ENCODE results near the gene EBF4.

Gene EBF4

DNA sequence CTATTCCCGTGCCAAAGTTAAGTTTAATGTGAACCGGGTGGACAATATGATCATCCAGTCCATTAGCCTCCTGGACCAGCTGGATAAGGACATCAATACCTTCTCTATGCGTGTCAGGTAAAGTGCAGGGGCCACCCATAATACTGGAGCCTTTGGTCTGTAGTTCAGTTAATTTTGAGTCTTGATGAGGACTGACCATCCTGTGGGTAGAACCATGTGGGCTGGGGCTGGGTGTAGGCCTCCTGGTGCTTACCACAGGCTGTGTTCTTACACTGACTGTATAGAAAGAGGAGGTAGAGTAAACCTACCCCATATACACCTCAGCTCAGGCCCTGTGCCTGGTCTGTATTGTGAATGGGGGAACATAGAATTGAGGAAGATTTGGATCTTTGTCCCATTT lies 37.7 kb upstream of the EBF4 start:
- H3K4me3 ChIP-seq (ENCODE audit: low read depth, low read length), result no peak overlapping the region
- TF ChIP-seq, protein P1, sequence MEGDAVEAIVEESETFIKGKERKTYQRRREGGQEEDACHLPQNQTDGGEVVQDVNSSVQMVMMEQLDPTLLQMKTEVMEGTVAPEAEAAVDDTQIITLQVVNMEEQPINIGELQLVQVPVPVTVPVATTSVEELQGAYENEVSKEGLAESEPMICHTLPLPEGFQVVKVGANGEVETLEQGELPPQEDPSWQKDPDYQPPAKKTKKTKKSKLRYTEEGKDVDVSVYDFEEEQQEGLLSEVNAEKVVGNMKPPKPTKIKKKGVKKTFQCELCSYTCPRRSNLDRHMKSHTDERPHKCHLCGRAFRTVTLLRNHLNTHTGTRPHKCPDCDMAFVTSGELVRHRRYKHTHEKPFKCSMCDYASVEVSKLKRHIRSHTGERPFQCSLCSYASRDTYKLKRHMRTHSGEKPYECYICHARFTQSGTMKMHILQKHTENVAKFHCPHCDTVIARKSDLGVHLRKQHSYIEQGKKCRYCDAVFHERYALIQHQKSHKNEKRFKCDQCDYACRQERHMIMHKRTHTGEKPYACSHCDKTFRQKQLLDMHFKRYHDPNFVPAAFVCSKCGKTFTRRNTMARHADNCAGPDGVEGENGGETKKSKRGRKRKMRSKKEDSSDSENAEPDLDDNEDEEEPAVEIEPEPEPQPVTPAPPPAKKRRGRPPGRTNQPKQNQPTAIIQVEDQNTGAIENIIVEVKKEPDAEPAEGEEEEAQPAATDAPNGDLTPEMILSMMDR (IDR thresholded peaks at IDR 0.05; ENCODE audit: low read depth, low read length), result no peak

DNA sequence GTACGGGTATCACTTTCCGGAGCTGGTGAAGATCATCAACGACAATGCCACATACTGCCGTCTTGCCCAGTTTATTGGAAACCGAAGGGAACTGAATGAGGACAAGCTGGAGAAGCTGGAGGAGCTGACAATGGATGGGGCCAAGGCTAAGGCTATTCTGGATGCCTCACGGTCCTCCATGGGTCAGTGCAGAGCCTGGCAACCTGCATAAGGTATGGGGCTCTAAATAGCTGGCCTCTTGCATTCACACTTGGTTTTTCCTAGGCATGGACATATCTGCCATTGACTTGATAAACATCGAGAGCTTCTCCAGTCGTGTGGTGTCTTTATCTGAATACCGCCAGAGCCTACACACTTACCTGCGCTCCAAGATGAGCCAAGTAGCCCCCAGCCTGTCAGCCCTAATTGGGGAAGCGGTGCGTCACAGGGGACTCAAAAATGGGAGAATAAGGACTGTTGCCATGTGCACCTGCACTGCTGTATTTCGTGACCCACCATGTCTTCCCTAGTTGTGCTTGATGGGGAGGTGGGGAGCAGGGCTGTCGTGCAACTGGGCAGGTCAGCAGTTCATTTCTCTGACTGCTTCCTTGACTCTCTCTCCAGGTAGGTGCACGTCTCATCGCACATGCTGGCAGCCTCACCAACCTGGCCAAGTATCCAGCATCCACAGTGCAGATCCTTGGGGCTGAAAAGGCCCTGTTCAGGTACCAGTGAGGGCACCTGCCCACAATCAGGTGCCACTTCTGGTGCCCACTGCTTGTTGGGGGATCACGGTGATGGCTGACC lies 37.1 kb upstream of the EBF4 start:
- TF ChIP-seq, protein P1 (IDR thresholded peaks at IDR 0.05; ENCODE audit: low read depth, low read length), result no peak
- H3K4me3 ChIP-seq (ENCODE audit: low read depth, low read length), result no peak overlapping the region

DNA sequence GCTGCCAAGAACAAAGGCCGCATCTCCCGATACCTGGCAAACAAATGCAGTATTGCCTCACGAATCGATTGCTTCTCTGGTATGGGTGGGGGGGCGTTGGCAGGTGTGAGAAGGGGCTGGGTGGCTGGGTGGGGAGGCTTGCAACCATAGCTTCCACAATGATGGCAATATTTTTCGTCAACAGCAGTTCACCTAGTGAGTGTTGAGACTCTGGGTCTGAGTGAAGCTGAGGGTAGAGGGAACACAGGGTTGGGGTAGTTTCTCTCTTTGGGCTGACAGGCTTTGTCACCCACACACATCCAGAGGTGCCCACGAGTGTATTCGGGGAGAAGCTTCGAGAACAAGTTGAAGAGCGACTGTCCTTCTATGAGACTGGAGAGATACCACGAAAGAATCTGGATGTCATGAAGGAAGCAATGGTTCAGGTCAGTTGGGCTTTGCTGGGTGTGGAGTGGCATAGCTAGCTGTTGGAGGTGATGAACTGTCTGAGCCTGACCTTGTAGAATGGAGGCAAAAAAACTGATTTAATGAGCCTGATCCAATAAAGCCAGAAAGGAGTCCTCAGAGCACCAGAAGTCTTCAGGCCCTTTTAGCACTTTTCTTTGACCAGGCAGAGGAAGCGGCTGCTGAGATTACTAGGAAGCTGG lies 36.0 kb upstream of the EBF4 start:
- TF ChIP-seq, protein P1 (IDR thresholded peaks at IDR 0.05; ENCODE audit: low read depth, low read length), result no peak
- H3K4me3 ChIP-seq (ENCODE audit: low read depth, low read length), result no peak overlapping the region

DNA sequence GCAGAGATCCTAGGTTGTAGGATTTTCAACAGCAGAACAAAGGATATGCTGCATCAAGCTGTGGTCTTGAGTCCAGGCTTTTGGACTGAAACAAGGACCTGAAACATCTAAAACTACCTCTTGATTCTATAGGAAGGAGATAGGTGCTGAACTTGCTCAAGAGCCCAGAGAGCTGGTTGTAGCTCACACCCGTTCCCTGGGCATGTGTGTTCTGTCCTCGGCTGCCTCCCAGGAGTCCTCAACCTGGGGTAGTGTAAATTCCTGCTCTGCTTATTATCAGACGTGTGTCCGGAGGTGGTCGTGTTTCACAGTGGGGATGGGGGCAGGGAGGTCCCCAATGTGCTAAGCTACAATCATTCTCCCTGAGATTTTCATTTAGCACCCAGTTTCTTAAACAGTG lies 35.3 kb upstream of the EBF4 start:
- TF ChIP-seq, protein P1 (IDR thresholded peaks at IDR 0.05; ENCODE audit: low read depth, low read length), result no peak
- H3K4me3 ChIP-seq (ENCODE audit: low read depth, low read length), result no peak overlapping the region

DNA sequence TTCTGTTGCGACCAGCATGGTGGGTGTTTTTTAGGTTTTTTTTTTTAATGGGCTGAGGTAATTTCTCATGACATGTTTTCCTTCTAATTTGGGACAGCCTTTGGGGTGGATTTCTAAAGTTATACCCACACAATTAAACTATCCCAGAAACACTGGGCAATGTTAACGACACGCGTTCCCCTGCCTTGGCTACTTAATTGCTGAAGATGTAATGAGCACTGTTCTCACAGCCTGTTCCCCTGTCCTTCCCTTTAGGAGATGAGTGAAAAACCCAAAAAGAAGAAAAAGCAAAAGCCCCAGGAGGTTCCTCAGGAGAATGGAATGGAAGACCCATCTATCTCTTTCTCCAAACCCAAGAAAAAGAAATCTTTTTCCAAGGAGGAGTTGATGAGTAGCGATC lies 34.9 kb upstream of the EBF4 start:
- H3K4me3 ChIP-seq (ENCODE audit: low read depth, low read length), result no peak overlapping the region
- TF ChIP-seq, protein P1 (IDR thresholded peaks at IDR 0.05; ENCODE audit: low read depth, low read length), result no peak

DNA sequence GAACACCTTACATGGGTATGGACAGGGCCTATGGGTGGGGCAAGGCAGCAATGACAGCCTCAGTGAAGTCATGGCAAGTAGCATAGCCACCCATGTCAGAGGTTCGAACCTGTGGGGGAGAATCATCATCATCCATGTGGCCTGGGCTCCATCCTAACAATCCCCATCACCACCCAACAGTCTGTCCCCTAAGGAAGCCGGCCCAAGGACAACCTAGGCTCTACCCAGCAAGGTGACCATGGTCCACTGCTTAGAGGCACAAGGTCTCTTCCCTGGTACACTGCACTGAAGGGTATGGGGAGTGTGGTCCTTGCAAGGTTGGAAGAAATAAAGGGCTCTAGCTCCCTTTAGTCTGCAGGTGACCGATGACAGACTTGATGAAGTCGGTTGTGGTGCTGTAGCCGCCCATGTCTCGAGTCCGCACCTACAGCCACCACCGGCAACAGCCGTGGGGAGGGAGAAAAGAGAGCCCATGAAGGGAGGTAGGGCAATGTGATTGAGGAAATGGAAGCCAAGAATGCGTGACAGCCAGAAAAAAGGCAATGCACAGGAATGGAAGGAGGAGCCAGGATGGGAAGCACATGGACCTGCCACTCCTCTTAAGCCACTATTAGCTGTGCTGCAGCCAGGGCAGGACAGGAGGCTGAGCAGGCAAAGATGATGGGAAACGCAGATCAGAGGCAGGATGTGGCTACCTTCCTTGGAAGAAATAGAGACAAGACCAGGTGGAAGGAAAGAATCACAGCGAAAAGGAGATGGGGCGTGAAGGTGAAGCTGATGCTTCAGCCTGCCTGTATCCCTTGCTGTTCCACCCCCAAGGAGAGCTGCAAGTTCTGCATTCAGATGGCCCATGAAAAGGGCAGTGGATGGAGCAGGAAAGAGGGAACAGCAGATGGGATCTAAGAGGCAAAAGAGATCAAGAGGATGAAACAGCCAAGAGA lies 33.9 kb upstream of the EBF4 start:
- H3K4me3 ChIP-seq (ENCODE audit: low read depth, low read length), result no peak overlapping the region
- TF ChIP-seq, protein P1 (IDR thresholded peaks at IDR 0.05; ENCODE audit: low read depth, low read length), result no peak
